ENCODE results near the gene PCNX1.

Gene PCNX1

GRCh38 chr14:70896981-70897380 lies 10.3 kb upstream of the PCNX1 start:
- Histone ChIP-seq H3K9me2 (replicated peaks; ENCODE audit: insufficient read depth, low read length) (no peaks in the 10 kb centered on the region), H4K20me1 (ENCODE audit: low read depth, low read length) (no peaks in the 10 kb centered on the region), H3K4me2 (ENCODE audit: low read depth, low read length, poor library complexity, severe bottlenecking) (no peak overlapping the region), H3K27me3 (ENCODE audit: low read length) (no peaks in the 10 kb centered on the region), H2AFZ (ENCODE audit: low read depth, low read length, severe bottlenecking) (no peak overlapping the region), H3K27ac (ENCODE audit: low read depth, low read length) (no peak overlapping the region), H3K36me3 (ENCODE audit: low read length) (no peaks in the 10 kb centered on the region), H3K9me3 (ENCODE audit: insufficient read depth, low read length) (no peaks in the 10 kb centered on the region), H3F3A (ENCODE audit: insufficient read depth) (no peaks in the 10 kb centered on the region), H3K9ac (ENCODE audit: low read length) (no peak overlapping the region), H3K79me2 (ENCODE audit: insufficient read depth, low read length) (no peaks in the 10 kb centered on the region), H3K4me3 (ENCODE audit: insufficient read depth, low read length, poor library complexity, severe bottlenecking) (no peak overlapping the region)
- TF ChIP-seq CTCF (IDR thresholded peaks at IDR 0.05; ENCODE audit: insufficient read depth, low read length, poor library complexity, severe bottlenecking): no peak
- TF ChIP-seq EZH2phosphoT487 (conservative IDR thresholded peaks at IDR 0.05; ENCODE audit: low read length): no peak

- H3K79me2 ChIP-seq (ENCODE audit: insufficient read depth, low read length): no peaks in the 10 kb centered on the region
- TF ChIP-seq CTCF (IDR thresholded peaks at IDR 0.05; ENCODE audit: insufficient read depth, low read length, poor library complexity, severe bottlenecking) (no peak), EZH2phosphoT487 (conservative IDR thresholded peaks at IDR 0.05; ENCODE audit: low read length) (no peak)
- no peak overlapping the region for H3K27ac ChIP-seq (ENCODE audit: low read depth, low read length)
- H3K9me3 ChIP-seq (ENCODE audit: insufficient read depth, low read length): no peaks in the 10 kb centered on the region
- no peak overlapping the region for H3K9ac ChIP-seq (ENCODE audit: low read length)
- no peaks in the 10 kb centered on the region for H3K27me3 ChIP-seq (ENCODE audit: low read length)
- no peak overlapping the region for H3K4me2 ChIP-seq (ENCODE audit: low read depth, low read length, poor library complexity, severe bottlenecking)
- no peaks in the 10 kb centered on the region for H4K20me1 ChIP-seq (ENCODE audit: low read depth, low read length)
- H3K4me3 ChIP-seq (ENCODE audit: insufficient read depth, low read length, poor library complexity, severe bottlenecking): no peak overlapping the region
- H3F3A ChIP-seq (ENCODE audit: insufficient read depth): no peaks in the 10 kb centered on the region
- no peaks in the 10 kb centered on the region for H3K36me3 ChIP-seq (ENCODE audit: low read length)
- H3K9me2 ChIP-seq (replicated peaks; ENCODE audit: insufficient read depth, low read length): no peaks in the 10 kb centered on the region
- no peak overlapping the region for H2AFZ ChIP-seq (ENCODE audit: low read depth, low read length, severe bottlenecking)
These were observed 9.8 kb upstream of the PCNX1 start for GRCh38 chr14:70897464-70897863.

GRCh38 chr14:70898111-70898745 lies 9.0 kb upstream of the PCNX1 start:
- Histone ChIP-seq H3K4me2 (ENCODE audit: low read depth, low read length, poor library complexity, severe bottlenecking) (no peak overlapping the region), H3K9ac (ENCODE audit: low read length) (no peak overlapping the region), H3K27ac (ENCODE audit: low read depth, low read length) (no peak overlapping the region), H3F3A (ENCODE audit: insufficient read depth) (no peaks in the 10 kb centered on the region), H3K4me3 (ENCODE audit: insufficient read depth, low read length, poor library complexity, severe bottlenecking) (no peak overlapping the region), H3K79me2 (ENCODE audit: insufficient read depth, low read length) (no peaks in the 10 kb centered on the region), H3K27me3 (ENCODE audit: low read length) (no peaks in the 10 kb centered on the region), H3K9me3 (ENCODE audit: insufficient read depth, low read length) (no peaks in the 10 kb centered on the region), H3K36me3 (ENCODE audit: low read length) (no peaks in the 10 kb centered on the region), H3K9me2 (replicated peaks; ENCODE audit: insufficient read depth, low read length) (no peaks in the 10 kb centered on the region), H2AFZ (ENCODE audit: low read depth, low read length, severe bottlenecking) (no peak overlapping the region), H4K20me1 (ENCODE audit: low read depth, low read length) (no peaks in the 10 kb centered on the region)
- no peak for TF ChIP-seq CTCF (IDR thresholded peaks at IDR 0.05; ENCODE audit: insufficient read depth, low read length, poor library complexity, severe bottlenecking)
- TF ChIP-seq EZH2phosphoT487 (conservative IDR thresholded peaks at IDR 0.05; ENCODE audit: low read length): no peak

Measured in SU-DHL-6 (cell line).